ENCODE results near the gene TBC1D10B. TPM values are rescaled to one million over a fixed set of nuclear protein-coding genes. Genes with fewer than 3 reads are reported as not detected.

Gene TBC1D10B
- total RNA-seq, 2 experiments from 2014 or later, result 12.7 to 14.7 TPM

DNA sequence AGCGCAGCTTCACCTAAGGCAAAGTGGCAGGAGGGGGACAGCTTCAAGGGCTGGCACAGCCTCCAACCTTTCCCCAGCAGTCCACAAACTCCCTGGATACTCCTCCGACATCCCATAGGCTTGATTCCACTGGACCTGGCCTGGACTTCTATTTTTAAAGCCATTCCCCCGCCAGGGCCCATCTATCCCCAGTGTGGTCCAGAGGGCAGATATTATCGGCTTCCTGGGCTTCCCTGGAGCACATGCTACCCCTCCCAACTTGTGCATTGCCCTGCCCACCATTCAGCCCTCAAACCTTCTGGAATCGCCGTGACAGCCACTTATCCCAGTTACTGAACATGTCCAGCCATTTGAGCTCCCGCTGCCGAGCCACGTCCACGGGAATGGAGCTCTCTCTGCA is 5.1 kb downstream of the TBC1D10B start:
- Histone ChIP-seq H3K4me3 (ENCODE audit: low read length) (no peak overlapping the region), H3K27me3 (ENCODE audit: control insufficient read depth in 1 of 2, insufficient read depth in 2 of 2, low read length in 2 of 2) (no peaks in the 10 kb centered on the region), H3K36me3 (ENCODE audit: insufficient read depth, low read length) (peaks cover 33% of the 10 kb centered on the region), H3K27ac (ENCODE audit: low read depth in 1 of 2, low read length in 2 of 2) (no peak overlapping the region), H3K4me1 (ENCODE audit: insufficient read depth, low read length) (peaks cover 37% of the 10 kb centered on the region), H3K9me3 (ENCODE audit: control insufficient read depth in 1 of 2, insufficient read depth in 1 of 2, low read length in 2 of 2) (no peaks in the 10 kb centered on the region)
- H3K9me3 Mint-ChIP-seq, result no peaks in the 10 kb centered on the region
- intact Hi-C loops (cut with DNase I, micrococcal nuclease), result no loop called here
- no peaks in the 10 kb centered on the region for H3K27me3 Mint-ChIP-seq
- POLR2A ChIA-PET, result interaction anchor here (1.0 to 1.8 kb wide), 4 partner anchors 18 to 52 kb away, joined by 3 to 6 read pairs (median 4); partner anchors contain the start of gene SEPTIN1
- TF ChIP-seq, protein P1, sequence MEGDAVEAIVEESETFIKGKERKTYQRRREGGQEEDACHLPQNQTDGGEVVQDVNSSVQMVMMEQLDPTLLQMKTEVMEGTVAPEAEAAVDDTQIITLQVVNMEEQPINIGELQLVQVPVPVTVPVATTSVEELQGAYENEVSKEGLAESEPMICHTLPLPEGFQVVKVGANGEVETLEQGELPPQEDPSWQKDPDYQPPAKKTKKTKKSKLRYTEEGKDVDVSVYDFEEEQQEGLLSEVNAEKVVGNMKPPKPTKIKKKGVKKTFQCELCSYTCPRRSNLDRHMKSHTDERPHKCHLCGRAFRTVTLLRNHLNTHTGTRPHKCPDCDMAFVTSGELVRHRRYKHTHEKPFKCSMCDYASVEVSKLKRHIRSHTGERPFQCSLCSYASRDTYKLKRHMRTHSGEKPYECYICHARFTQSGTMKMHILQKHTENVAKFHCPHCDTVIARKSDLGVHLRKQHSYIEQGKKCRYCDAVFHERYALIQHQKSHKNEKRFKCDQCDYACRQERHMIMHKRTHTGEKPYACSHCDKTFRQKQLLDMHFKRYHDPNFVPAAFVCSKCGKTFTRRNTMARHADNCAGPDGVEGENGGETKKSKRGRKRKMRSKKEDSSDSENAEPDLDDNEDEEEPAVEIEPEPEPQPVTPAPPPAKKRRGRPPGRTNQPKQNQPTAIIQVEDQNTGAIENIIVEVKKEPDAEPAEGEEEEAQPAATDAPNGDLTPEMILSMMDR (IDR thresholded peaks at IDR 0.05), result no peak
- H3K27ac Mint-ChIP-seq, result no peak overlapping the region
- peaks cover 61% of the 10 kb centered on the region for H3K36me3 Mint-ChIP-seq (ENCODE audit: low read depth)
- ATAC-seq (ENCODE audit: poor library complexity), result no peak
- no peak for DNase-seq
- H3K4me3 Mint-ChIP-seq, result peak overlapping the region; percentile 15
- peaks cover 42% of the 10 kb centered on the region for H3K4me1 Mint-ChIP-seq (ENCODE audit: low read depth)
- CTCF ChIA-PET, result interaction anchor here (0.8 to 1.9 kb wide), 3 partner anchors 13 to 44 kb away, joined by 3 to 6 read pairs (median 3); partner anchors contain the start of gene SEPTIN1

DNA sequence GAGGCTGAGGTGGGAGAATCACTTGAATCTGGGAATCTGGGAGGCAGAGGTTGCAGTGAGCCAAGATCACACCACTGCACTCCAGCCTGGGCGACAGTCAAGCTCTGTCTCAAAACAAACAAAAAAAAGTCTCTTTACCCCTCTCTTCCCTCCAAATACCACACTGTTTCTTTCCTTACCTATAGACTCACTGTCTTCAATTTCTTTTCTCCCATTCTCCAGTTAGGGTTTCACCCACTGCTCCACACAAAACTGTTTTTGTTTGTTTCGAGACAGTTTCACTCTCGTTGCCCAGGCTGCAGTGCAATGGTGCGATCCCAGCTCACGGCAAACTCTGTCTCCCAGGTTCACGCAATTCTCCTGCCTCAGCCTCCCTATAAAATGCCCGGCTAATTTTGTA is 9.1 kb downstream of the TBC1D10B start:
- Histone ChIP-seq H3K27ac (ENCODE audit: low read depth in 1 of 2, low read length in 2 of 2) (no peak overlapping the region), H3K36me3 (ENCODE audit: insufficient read depth, low read length) (peaks cover 51% of the 10 kb centered on the region), H3K4me1 (ENCODE audit: insufficient read depth, low read length) (peaks cover 10% of the 10 kb centered on the region), H3K4me3 (ENCODE audit: low read length) (no peak overlapping the region), H3K27me3 (ENCODE audit: control insufficient read depth in 1 of 2, insufficient read depth in 2 of 2, low read length in 2 of 2) (no peaks in the 10 kb centered on the region), H3K9me3 (ENCODE audit: control insufficient read depth in 1 of 2, insufficient read depth in 1 of 2, low read length in 2 of 2) (no peaks in the 10 kb centered on the region)
- ATAC-seq (ENCODE audit: poor library complexity) (no peak), DNase-seq (no peak)
- no peak overlapping the region for H3K27ac Mint-ChIP-seq
- ChIA-PET POLR2A (no interaction called here), CTCF (no interaction called here)
- TF ChIP-seq, protein P1 (IDR thresholded peaks at IDR 0.05), result no peak
- no peak overlapping the region for H3K4me3 Mint-ChIP-seq
- intact Hi-C loops (cut with DNase I, micrococcal nuclease), result no loop called here
- H3K36me3 Mint-ChIP-seq (ENCODE audit: low read depth), result peaks cover 73% of the 10 kb centered on the region
- H3K4me1 Mint-ChIP-seq (ENCODE audit: low read depth), result peaks cover 15% of the 10 kb centered on the region
- H3K9me3 Mint-ChIP-seq, result no peaks in the 10 kb centered on the region
- H3K27me3 Mint-ChIP-seq, result no peaks in the 10 kb centered on the region

DNA sequence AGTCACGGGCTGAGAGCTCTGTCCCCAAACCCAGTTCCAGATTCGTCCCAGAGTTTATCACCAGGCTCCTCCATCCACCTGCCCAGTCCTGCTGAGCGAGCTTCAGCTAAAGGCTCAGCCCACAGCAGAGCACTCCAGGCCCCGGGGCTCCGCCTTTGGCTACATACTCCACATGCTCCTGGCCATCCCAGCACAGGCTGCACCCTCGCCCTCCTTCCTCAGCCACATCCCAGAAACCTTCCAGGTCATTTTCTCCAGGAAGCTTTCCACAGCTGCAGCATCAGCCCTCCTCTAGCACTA is 10.5 kb downstream of the TBC1D10B start:
- Mint-ChIP-seq H3K27me3 (no peaks in the 10 kb centered on the region), H3K4me3 (no peak overlapping the region), H3K9me3 (no peaks in the 10 kb centered on the region), H3K36me3 (ENCODE audit: low read depth) (peaks cover 67% of the 10 kb centered on the region), H3K4me1 (ENCODE audit: low read depth) (peaks cover 17% of the 10 kb centered on the region), H3K27ac (no peak overlapping the region)
- no peak overlapping the region for H3K4me3 ChIP-seq (ENCODE audit: low read length)
- no peaks in the 10 kb centered on the region for H3K9me3 ChIP-seq (ENCODE audit: control insufficient read depth in 1 of 2, insufficient read depth in 1 of 2, low read length in 2 of 2)
- H3K4me1 ChIP-seq (ENCODE audit: insufficient read depth, low read length), result peaks cover 16% of the 10 kb centered on the region
- peaks cover 40% of the 10 kb centered on the region for H3K36me3 ChIP-seq (ENCODE audit: insufficient read depth, low read length)
- H3K27me3 ChIP-seq (ENCODE audit: control insufficient read depth in 1 of 2, insufficient read depth in 2 of 2, low read length in 2 of 2), result no peaks in the 10 kb centered on the region
- intact Hi-C loops (cut with DNase I, micrococcal nuclease), result loop anchor here (5.0 to 10.0 kb wide), 2 partner anchors 45 to 197 kb away; partner anchors contain the start of genes ZNF771 (in 2 of the 2) and ZNF764 (in 1 of the 2)
- ATAC-seq (ENCODE audit: poor library complexity) (no peak), DNase-seq (no peak)
- no peak overlapping the region for H3K27ac ChIP-seq (ENCODE audit: low read depth in 1 of 2, low read length in 2 of 2)
- TF ChIP-seq, protein P1 (IDR thresholded peaks at IDR 0.05), result no peak
- ChIA-PET CTCF (no interaction called here), POLR2A (interaction anchor here (1.1 to 3.4 kb wide), 2 partner anchors 10 to 58 kb away, joined by 3 to 15 read pairs; partner anchors contain the start of gene TBC1D10B)

All from CD4-positive, alpha-beta T cell (primary cell).